Left lobe of liver (tissue), 2 donors: Measurements from ENCODE around the gene CERS1. TPM values are rescaled to one million over a fixed set of nuclear protein-coding genes. Genes with fewer than 3 reads are reported as not detected.

Source experiments
- ATAC-seq: fragments of 200-7000 bp; cut with Tn5 transposase; one replicate; pipeline ENCODE4 v1.9.1; 2020; ENCODE audit warnings: mild to moderate bottlenecking, moderate library complexity
- DNase-seq: peaks from one replicate; pipeline ENCODE4 v3.0.0-alpha.2; 2020; ENCODE audit warnings: low spot score
- total RNA-seq: library from RNA; stranded (reverse); gene quantifications from one replicate; pipeline ENCODE4 v1.2.1, GENCODE V29; 2021
- donor health status: DM: no; HTN: no; CAD: no; lungs with moderate emphysema.
- donor health status: DM: no; HTN: yes; CAD: no.

CERS1 gene
- total RNA-seq, 1 donor from 2014 or later: 0.08 TPM

GRCh38 chr19:18878058-18878797, 17.7 kb downstream of the CERS1 start:
- DNase-seq (no peak), ATAC-seq (peak; percentile 25)

GRCh38 chr19:18876865-18877264, 19.1 kb downstream of the CERS1 start:
- DNase-seq (no peak), ATAC-seq (no peak)

GRCh38 chr19:18875726-18876125, 20.2 kb downstream of the CERS1 start:
- no peak for DNase-seq
- no peak for ATAC-seq

GRCh38 chr19:18871543-18871942, 24.4 kb downstream of the CERS1 start:
- DNase-seq: no peak
- ATAC-seq: no peak

- ATAC-seq (no peak), DNase-seq (no peak)
Observed at GRCh38 chr19:18870531-18871172, 25.3 kb downstream of the CERS1 start.

GRCh38 chr19:18869781-18870530, 26.0 kb downstream of the CERS1 start:
- peak; percentile 44 for DNase-seq

GRCh38 chr19:18869023-18869618, 26.8 kb downstream of the CERS1 start:
- DNase-seq: no peak
- peak; percentile 3 for ATAC-seq

More at GRCh38 chr19:18869781-18870530, 26.0 kb downstream of the CERS1 start:
- ATAC-seq: no peak

GRCh38 chr19:18868380-18869022, 27.5 kb downstream of the CERS1 start:
- no peak for DNase-seq
- ATAC-seq: peak; percentile 9

- ATAC-seq (no peak), DNase-seq (no peak)
Observed at GRCh38 chr19:18867751-18868150, 28.2 kb downstream of the CERS1 start.

GRCh38 chr19:18867199-18867598, 28.8 kb downstream of the CERS1 start:
- ATAC-seq (no peak), DNase-seq (no peak)

GRCh38 chr19:18866800-18867123, 29.2 kb downstream of the CERS1 start:
- no peak for DNase-seq
- ATAC-seq: no peak

- peak; percentile 75 for ATAC-seq
- no peak for DNase-seq
Observed at GRCh38 chr19:18865973-18866799, 29.8 kb downstream of the CERS1 start.

- no peak for DNase-seq
- ATAC-seq: no peak
Observed at GRCh38 chr19:18865106-18865972, 30.6 kb downstream of the CERS1 start.

GRCh38 chr19:18863843-18864362, 32.1 kb downstream of the CERS1 start:
- ATAC-seq: no peak
- DNase-seq: no peak

- no peak for DNase-seq
- no peak for ATAC-seq
Observed at GRCh38 chr19:18862976-18863842, 32.7 kb downstream of the CERS1 start.

- no peak for DNase-seq
- no peak for ATAC-seq
Observed at GRCh38 chr19:18861917-18862316, 34.0 kb downstream of the CERS1 start.

GRCh38 chr19:18861235-18861634, 34.7 kb downstream of the CERS1 start:
- DNase-seq: no peak
- no peak for ATAC-seq

- no peak for ATAC-seq
- DNase-seq: no peak
Observed at GRCh38 chr19:18860725-18861124, 35.2 kb downstream of the CERS1 start.
